ENCODE data around the gene NRG2. TPM values are rescaled to one million over a fixed set of nuclear protein-coding genes. Genes with fewer than 3 reads are reported as not detected.
A peak's percentile ranks its signal among the peaks of the same experiment; 100 is the strongest.

The NRG2 gene
- total RNA-seq, 2 donors from 2014 or later, result 0.06 TPM; not detected in 1

DNA sequence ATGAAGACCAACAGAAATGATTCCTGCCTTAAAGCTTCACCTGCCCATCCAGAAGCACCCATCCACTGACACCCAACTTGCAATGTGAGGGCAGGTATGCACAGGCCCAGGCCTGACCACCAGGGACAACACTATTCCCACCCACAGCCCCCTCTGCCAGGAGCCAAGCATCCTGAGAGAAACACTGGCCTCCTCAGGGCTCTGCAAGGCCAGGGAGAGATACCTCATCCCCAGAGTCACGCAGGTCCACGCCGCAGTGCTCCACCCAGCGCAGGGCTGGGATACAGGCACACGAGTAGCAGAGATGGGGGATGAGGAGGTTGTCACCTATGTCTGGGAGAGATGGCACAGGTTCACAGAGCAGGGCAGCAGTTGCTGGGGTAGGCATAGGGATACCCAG is 148.1 kb downstream of the NRG2 start:
- Mint-ChIP-seq H3K27ac (no peak overlapping the region), H3K36me3 (no peaks in the 10 kb centered on the region), H3K9me3 (no peaks in the 10 kb centered on the region)
- DNase-seq (ENCODE audit: low spot score in 2 of 2) (no peak), ATAC-seq (no peak)

- no peaks in the 10 kb centered on the region for H3K9me3 Mint-ChIP-seq
- DNase-seq (ENCODE audit: low spot score in 2 of 2) (no peak), ATAC-seq (no peak)
- no peak overlapping the region for H3K27ac Mint-ChIP-seq
- H3K36me3 Mint-ChIP-seq, result no peaks in the 10 kb centered on the region
These were observed 149.2 kb downstream of the NRG2 start for GRCh38 chr5:139893873-139894272.

GRCh38 chr5:139889410-139889809 is 153.7 kb downstream of the NRG2 start:
- H3K9me3 Mint-ChIP-seq, result no peaks in the 10 kb centered on the region
- no peak for ATAC-seq
- H3K36me3 Mint-ChIP-seq, result no peaks in the 10 kb centered on the region
- no peak for DNase-seq (ENCODE audit: low spot score in 2 of 2)
- H3K27ac Mint-ChIP-seq, result no peak overlapping the region

DNA sequence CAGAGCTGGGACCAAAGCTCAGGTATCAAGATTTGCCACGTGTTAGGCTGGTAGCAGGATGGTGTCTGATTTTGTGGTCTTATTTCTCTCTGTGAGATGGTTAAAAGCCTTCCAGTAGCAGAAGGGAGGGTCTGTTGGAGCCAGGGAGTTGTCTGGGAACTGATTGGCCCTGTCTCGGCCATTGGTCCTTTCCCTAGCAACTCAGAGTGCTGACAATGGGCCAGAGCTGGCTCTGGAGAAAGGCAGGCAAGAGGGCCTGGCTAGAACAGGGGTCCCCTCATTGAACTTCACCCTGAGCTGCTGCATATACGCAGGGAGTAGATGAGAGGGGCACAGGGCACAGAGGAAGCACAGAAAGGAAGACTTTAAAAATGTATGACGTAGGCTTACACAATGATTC is 154.7 kb downstream of the NRG2 start:
- DNase-seq (ENCODE audit: low spot score in 2 of 2), result no peak
- ATAC-seq, result no peak
- H3K9me3 Mint-ChIP-seq, result no peaks in the 10 kb centered on the region
- no peak overlapping the region for H3K27ac Mint-ChIP-seq
- no peaks in the 10 kb centered on the region for H3K36me3 Mint-ChIP-seq

GRCh38 chr5:139886213-139886612 is 156.9 kb downstream of the NRG2 start:
- Mint-ChIP-seq H3K36me3 (no peaks in the 10 kb centered on the region), H3K9me3 (no peaks in the 10 kb centered on the region), H3K27ac (no peak overlapping the region)
- DNase-seq (ENCODE audit: low spot score in 2 of 2) (no peak), ATAC-seq (no peak)

DNA sequence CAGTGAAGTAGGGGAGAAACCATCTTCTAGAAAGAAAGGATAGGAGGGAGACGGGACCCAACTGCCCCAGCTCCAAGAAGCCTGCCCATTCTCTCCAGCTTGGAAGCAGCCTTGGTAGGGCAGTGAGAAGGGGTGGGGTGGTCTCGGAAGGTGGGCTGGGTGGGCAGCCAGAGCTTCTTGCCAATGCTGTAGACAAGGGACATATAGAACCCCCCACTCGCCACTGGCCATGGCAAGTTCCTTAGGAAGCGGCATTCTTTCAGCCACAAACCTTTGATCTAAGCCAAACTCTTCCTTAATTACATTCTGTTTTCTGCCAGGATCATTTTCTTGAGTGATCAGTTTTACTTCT is 157.3 kb downstream of the NRG2 start:
- Mint-ChIP-seq H3K9me3 (no peaks in the 10 kb centered on the region), H3K27ac (no peak overlapping the region), H3K36me3 (no peaks in the 10 kb centered on the region)
- ATAC-seq (no peak), DNase-seq (ENCODE audit: low spot score in 2 of 2) (no peak)

DNA sequence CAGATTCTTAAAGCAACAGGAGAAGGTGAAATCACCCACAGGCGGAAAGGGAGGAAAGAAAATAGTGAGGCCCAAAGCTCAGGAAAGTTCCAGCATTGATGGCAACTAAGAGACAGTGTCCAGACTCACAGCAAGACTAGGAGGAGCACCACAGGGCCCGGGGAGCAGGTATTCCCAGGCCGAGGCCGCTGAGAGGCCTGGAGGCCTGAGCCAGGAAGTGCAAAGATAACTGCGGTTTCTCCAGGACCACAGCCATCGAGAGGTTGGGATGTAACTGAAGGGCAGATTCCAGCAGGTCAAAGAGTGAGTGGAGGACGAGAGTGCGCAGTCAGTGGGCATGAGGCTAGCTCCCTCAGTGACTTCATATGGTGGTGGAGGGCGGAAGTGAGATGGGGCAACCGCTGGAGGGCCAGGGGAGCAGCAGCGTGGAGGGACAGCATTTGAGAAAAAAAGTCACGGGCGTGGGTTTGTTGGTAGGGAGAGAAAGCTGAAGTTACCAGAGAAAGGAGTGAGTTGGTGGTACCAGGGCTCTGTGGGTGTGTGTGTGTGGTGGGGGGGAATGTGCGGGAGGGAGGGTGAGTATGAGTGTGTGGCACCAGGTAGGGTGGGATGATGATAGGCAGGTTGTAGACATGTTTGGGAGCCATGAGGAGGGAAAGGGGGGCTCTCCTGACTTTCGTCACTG is 157.8 kb downstream of the NRG2 start:
- no peaks in the 10 kb centered on the region for H3K36me3 Mint-ChIP-seq
- no peak for DNase-seq (ENCODE audit: low spot score in 2 of 2)
- H3K9me3 Mint-ChIP-seq, result no peaks in the 10 kb centered on the region
- H3K27ac Mint-ChIP-seq, result no peak overlapping the region
- ATAC-seq, result no peak

DNA sequence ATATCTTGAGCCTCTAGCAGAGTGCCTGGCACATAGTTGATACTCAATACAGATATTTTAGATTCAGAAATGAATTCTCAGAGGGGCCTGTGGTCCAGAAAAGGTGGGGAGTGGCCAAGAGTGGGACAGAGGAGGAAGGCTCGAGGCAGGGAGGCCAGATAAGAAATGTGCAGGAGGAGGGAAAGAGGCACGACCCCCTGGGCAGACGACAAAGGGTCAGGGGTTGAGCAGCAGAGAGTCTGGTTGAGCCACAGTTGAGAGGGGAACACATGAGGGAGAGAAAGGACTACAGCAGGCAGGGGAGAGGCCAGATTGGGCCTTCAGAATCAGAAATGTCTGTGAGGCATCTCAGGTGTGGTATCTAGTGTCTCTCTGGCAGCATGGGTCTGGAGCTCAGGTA is 158.4 kb downstream of the NRG2 start:
- ATAC-seq (no peak), DNase-seq (ENCODE audit: low spot score in 2 of 2) (no peak)
- no peak overlapping the region for H3K27ac Mint-ChIP-seq
- no peaks in the 10 kb centered on the region for H3K36me3 Mint-ChIP-seq
- no peaks in the 10 kb centered on the region for H3K9me3 Mint-ChIP-seq

DNA sequence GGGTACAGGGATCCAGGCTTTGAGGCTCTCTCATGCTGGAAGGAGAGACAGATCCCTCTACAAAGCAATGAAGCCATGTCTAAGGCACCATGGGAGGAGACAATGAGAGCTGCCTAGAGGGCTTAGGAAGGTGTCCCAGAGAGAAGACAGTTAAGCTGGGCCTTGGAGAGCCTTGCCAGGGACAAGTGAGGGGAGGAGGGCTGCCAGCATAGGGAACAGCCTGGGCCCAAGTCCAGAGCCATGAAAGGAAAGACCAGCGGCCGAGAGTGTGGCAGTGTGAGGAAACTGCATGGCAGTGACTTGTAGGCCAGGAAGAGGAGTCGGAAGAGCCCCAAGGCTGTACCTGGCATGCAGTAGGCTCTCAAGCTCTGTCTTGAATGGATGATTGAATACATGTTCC is 159.0 kb downstream of the NRG2 start:
- DNase-seq (ENCODE audit: low spot score in 2 of 2), result no peak
- no peaks in the 10 kb centered on the region for H3K9me3 Mint-ChIP-seq
- H3K36me3 Mint-ChIP-seq, result no peaks in the 10 kb centered on the region
- no peak for ATAC-seq
- H3K27ac Mint-ChIP-seq, result no peak overlapping the region

- Mint-ChIP-seq H3K27ac (no peak overlapping the region), H3K36me3 (no peaks in the 10 kb centered on the region), H3K9me3 (no peaks in the 10 kb centered on the region)
- ATAC-seq (no peak), DNase-seq (ENCODE audit: low spot score in 2 of 2) (no peak)
These were observed 160.0 kb downstream of the NRG2 start for GRCh38 chr5:139882961-139883539.

GRCh38 chr5:139882316-139882715 is 160.8 kb downstream of the NRG2 start:
- Mint-ChIP-seq H3K27ac (no peak overlapping the region), H3K36me3 (no peaks in the 10 kb centered on the region), H3K9me3 (no peaks in the 10 kb centered on the region)
- no peak for DNase-seq (ENCODE audit: low spot score in 2 of 2)
- ATAC-seq, result no peak

DNA sequence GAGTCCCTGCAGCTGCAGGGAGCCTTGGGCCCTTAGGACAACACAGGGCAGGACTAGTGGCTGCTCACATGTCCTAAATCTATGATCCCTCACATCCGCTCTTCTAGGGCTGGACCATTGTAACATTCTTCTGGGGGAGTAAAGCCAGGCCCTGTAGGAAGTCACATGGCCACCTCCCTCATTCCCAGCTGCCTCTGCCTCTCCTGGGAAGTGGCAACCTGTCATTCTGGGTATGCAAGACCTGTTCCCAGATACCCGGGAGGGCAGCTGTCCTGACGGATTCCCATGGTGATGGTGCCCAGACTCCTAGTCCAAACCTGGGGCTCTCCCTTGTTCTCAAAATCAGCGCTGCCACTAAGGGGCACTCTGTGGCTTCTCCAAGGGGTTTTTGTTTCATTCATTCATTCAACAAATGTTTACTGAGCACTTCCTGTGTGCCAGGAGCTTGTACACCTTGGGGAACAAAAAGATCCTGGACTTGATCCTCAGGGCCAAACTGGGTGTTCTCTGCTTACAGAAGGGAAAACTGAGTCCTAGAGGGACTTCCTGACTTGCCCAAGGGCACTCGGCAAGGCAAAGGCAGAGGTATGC is 161.9 kb downstream of the NRG2 start:
- ATAC-seq (no peak), DNase-seq (ENCODE audit: low spot score in 2 of 2) (no peak)
- no peaks in the 10 kb centered on the region for H3K9me3 Mint-ChIP-seq
- no peaks in the 10 kb centered on the region for H3K36me3 Mint-ChIP-seq
- no peak overlapping the region for H3K27ac Mint-ChIP-seq

- no peak for ATAC-seq
- Mint-ChIP-seq H3K27ac (no peak overlapping the region), H3K9me3 (no peaks in the 10 kb centered on the region)
These were observed 162.5 kb downstream of the NRG2 start for GRCh38 chr5:139880416-139881142.

GRCh38 chr5:139878093-139878492 is 165.0 kb downstream of the NRG2 start:
- H3K9me3 Mint-ChIP-seq, result no peaks in the 10 kb centered on the region
- no peak overlapping the region for H3K27ac Mint-ChIP-seq
- no peaks in the 10 kb centered on the region for H3K36me3 Mint-ChIP-seq
- ATAC-seq (no peak), DNase-seq (ENCODE audit: low spot score in 2 of 2) (no peak)

More at GRCh38 chr5:139880416-139881142, 162.5 kb downstream of the NRG2 start:
- no peaks in the 10 kb centered on the region for H3K36me3 Mint-ChIP-seq
- DNase-seq (ENCODE audit: low spot score in 2 of 2), result no peak

DNA sequence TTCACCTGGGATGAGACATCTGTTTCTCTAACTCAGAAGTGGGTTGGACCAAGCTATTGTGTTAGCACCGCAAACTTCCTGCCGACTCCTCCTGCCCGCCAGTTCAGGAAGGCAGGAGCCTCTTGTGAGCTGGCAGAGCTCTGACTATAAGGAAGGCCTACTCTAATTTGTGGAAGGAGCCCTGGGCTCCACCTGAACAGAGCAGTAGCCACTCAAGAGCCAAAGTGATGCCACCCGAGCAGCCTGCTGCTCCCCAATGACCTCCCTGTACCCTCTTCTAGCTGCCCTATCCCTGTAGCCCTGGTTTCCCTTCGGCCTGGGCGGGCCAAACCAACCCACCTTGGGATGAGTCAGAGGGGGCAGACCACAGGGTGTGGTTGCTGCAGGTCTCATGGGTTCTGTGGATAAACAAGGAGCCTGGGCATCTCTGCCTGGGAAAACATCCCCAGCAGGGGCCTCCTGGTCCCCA is 165.9 kb downstream of the NRG2 start:
- DNase-seq (ENCODE audit: low spot score in 2 of 2) (no peak), ATAC-seq (peak; percentile 35 to 37)
- Mint-ChIP-seq H3K27ac (no peak overlapping the region), H3K9me3 (no peaks in the 10 kb centered on the region), H3K36me3 (no peaks in the 10 kb centered on the region)

DNA sequence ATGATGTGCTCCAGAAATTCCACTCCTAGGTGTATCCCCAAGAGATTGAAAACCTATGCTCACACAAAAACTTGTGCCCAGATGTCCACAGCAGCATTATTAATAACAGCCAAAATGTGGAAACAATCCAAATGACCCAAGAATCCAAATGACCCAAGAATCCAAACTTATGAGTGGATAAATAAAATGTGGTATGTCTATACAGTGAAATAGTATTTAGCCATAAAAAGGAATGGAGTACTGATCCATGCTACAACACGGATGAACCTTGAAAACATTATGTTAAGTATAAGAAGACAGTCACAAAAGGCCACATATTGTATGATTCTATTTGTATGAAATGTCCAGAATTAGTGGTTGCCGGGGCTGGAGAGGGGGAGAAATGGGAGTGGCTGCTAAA is 167.1 kb downstream of the NRG2 start:
- ATAC-seq, result no peak
- no peak for DNase-seq (ENCODE audit: low spot score in 2 of 2)
- no peak overlapping the region for H3K27ac Mint-ChIP-seq
- no peaks in the 10 kb centered on the region for H3K36me3 Mint-ChIP-seq
- H3K9me3 Mint-ChIP-seq, result no peaks in the 10 kb centered on the region

All from activated naive CD4-positive, alpha-beta T cell treated with anti-CD3 and anti-CD28 coated beads, Interleukin-2, amount 50 U/mL, for 72 hours (primary cell).